ENCODE data around the gene THOC5. TPM values are rescaled to one million over a fixed set of nuclear protein-coding genes. Genes with fewer than 3 reads are reported as not detected.

THOC5 gene
- total RNA-seq, 1 donor from 2014 or later, result 80.3 TPM

DNA sequence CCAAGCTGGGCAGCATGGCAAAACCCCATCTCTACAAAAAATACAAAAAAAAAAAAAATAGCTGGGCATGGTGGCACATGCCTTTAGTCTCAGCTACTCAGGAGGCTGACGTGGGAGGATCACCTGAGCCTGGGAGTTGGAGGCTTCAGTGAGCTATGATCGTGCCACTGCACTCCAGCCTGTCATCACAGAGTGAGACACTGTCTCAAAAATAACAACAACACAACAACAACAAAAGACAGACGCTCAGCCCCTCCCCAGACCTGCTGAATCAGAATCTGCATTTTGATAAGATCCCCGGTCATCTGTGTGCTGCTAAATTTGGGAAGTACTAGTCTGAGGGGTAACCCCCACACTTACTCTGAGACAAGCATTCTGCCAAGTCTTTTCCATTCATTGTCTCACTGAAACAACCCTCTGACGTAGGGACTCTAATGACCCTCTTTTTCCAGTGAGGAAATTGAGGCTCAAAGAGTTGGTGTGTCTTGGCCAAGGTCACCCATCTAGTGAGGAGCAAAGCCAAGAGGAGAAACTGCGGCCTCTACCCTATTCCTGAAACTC is 66.1 kb downstream of the THOC5 start:
- TF ChIP-seq, protein P1, sequence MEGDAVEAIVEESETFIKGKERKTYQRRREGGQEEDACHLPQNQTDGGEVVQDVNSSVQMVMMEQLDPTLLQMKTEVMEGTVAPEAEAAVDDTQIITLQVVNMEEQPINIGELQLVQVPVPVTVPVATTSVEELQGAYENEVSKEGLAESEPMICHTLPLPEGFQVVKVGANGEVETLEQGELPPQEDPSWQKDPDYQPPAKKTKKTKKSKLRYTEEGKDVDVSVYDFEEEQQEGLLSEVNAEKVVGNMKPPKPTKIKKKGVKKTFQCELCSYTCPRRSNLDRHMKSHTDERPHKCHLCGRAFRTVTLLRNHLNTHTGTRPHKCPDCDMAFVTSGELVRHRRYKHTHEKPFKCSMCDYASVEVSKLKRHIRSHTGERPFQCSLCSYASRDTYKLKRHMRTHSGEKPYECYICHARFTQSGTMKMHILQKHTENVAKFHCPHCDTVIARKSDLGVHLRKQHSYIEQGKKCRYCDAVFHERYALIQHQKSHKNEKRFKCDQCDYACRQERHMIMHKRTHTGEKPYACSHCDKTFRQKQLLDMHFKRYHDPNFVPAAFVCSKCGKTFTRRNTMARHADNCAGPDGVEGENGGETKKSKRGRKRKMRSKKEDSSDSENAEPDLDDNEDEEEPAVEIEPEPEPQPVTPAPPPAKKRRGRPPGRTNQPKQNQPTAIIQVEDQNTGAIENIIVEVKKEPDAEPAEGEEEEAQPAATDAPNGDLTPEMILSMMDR (IDR thresholded peaks at IDR 0.05; ENCODE audit: unreplicated experiment), result no peak
- Mint-ChIP-seq H3K4me3 (ENCODE audit: low read depth) (no peak overlapping the region), H3K36me3 (ENCODE audit: insufficient read depth) (no peaks in the 10 kb centered on the region), H3K27me3 (peaks cover 10% of the 10 kb centered on the region), H3K9me3 (ENCODE audit: low read depth) (no peaks in the 10 kb centered on the region), H3K27ac (no peak overlapping the region), H3K4me1 (ENCODE audit: low read depth) (no peaks in the 10 kb centered on the region)
- no peak for DNase-seq (ENCODE audit: low spot score, unreplicated experiment)

DNA sequence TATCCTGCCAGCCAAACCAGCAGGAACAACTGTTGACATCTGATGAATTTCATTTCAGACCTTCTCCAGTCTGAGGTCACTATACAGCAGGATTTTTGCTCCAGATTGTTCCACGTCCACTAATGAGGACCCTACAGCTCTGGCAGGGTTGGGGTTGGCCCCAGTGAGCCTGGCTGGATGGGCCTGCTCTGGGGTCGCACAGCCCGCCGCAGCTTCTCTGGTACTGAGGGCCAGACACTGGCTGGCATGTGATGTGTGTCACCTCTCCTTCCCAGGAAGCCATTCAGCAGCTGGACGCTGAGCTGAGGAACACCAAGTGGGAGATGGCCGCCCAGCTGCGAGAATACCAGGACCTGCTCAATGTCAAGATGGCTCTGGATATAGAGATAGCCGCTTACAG is 68.1 kb downstream of the THOC5 start:
- Mint-ChIP-seq H3K4me1 (ENCODE audit: low read depth) (peaks cover 9% of the 10 kb centered on the region), H3K27ac (no peak overlapping the region), H3K9me3 (ENCODE audit: low read depth) (peaks cover 3% of the 10 kb centered on the region), H3K36me3 (ENCODE audit: insufficient read depth) (peaks cover 2% of the 10 kb centered on the region), H3K27me3 (peaks cover 25% of the 10 kb centered on the region), H3K4me3 (ENCODE audit: low read depth) (no peak overlapping the region)
- no peak for DNase-seq (ENCODE audit: low spot score, unreplicated experiment)
- TF ChIP-seq, protein P1 (IDR thresholded peaks at IDR 0.05; ENCODE audit: unreplicated experiment), result no peak

DNA sequence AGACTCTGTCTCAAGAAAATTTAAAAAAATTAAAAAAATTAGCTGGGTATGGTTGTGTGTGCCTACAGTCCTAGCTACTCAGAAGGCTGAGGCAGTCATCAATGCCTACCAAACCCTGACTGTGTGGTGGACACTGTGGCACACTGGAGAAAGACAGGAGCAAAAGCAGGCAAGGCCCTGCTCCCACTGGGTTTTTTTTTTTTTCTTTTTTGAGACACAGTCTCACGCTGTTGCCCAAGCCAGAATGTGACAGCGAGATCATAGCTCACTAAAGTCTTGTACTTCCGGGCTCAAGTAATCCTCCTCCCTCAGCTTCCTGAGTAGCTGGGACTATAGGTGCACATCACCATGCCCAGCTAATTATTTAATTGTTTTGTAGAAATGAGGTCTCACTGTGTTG is 68.9 kb downstream of the THOC5 start:
- peaks cover 11% of the 10 kb centered on the region for H3K4me1 Mint-ChIP-seq (ENCODE audit: low read depth)
- H3K36me3 Mint-ChIP-seq (ENCODE audit: insufficient read depth), result peaks cover 2% of the 10 kb centered on the region
- DNase-seq (ENCODE audit: low spot score, unreplicated experiment), result no peak
- H3K9me3 Mint-ChIP-seq (ENCODE audit: low read depth), result peaks cover 3% of the 10 kb centered on the region
- H3K4me3 Mint-ChIP-seq (ENCODE audit: low read depth), result no peak overlapping the region
- TF ChIP-seq, protein P1 (IDR thresholded peaks at IDR 0.05; ENCODE audit: unreplicated experiment), result no peak
- no peak overlapping the region for H3K27ac Mint-ChIP-seq
- peaks cover 21% of the 10 kb centered on the region for H3K27me3 Mint-ChIP-seq

DNA sequence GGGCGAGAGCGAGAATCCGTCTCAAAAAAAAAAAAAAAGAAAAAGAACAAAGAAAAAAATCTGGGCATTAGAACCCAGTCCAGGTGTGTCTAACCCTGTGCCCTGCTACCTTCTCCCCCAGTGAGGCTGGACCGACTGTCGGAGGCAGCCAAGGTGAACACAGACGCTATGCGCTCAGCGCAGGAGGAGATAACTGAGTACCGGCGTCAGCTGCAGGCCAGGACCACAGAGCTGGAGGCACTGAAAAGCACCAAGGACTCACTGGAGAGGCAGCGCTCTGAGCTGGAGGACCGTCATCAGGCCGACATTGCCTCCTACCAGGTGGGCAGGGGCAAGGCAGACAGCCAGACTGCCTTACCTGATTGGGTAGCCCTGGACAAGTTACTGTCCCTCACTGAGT is 70.3 kb downstream of the THOC5 start:
- Mint-ChIP-seq H3K27me3 (peaks cover 35% of the 10 kb centered on the region), H3K4me1 (ENCODE audit: low read depth) (peaks cover 13% of the 10 kb centered on the region), H3K36me3 (ENCODE audit: insufficient read depth) (peaks cover 2% of the 10 kb centered on the region), H3K27ac (no peak overlapping the region), H3K4me3 (ENCODE audit: low read depth) (no peak overlapping the region), H3K9me3 (ENCODE audit: low read depth) (peaks cover 3% of the 10 kb centered on the region)
- DNase-seq (ENCODE audit: low spot score, unreplicated experiment), result no peak
- TF ChIP-seq, protein P1 (IDR thresholded peaks at IDR 0.05; ENCODE audit: unreplicated experiment), result no peak

DNA sequence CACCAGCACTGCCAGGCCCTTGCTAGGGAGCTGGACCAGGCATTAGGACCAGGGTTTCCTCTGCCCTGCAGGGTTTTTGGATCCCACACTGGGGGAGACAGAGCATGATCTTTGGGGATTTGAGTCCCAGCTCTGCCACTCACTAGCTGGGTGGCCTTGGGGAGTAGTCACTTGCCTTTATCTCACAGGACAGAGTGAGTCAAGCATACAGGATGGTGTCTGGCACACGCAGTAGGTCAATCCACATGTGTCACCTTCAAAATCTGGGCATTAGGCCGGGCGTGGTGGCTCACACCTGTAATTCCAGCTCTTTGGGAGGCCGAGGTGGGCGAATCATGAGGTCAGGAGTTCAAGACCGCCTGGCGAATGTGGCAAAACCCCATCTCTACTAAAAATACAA is 70.8 kb downstream of the THOC5 start:
- H3K4me3 Mint-ChIP-seq (ENCODE audit: low read depth), result no peak overlapping the region
- TF ChIP-seq, protein P1 (IDR thresholded peaks at IDR 0.05; ENCODE audit: unreplicated experiment), result no peak
- H3K27ac Mint-ChIP-seq, result no peak overlapping the region
- DNase-seq (ENCODE audit: low spot score, unreplicated experiment), result no peak
- H3K27me3 Mint-ChIP-seq, result peaks cover 40% of the 10 kb centered on the region
- peaks cover 2% of the 10 kb centered on the region for H3K36me3 Mint-ChIP-seq (ENCODE audit: insufficient read depth)
- H3K4me1 Mint-ChIP-seq (ENCODE audit: low read depth), result peaks cover 13% of the 10 kb centered on the region
- peaks cover 3% of the 10 kb centered on the region for H3K9me3 Mint-ChIP-seq (ENCODE audit: low read depth)
